GM10248 (cell line): Measurements from ENCODE around the gene MTHFSD.

Source experiments
- CTCF ChIA-PET: fragments of 300-600 bp; sonication (Branson Sonifier 250); formaldehyde crosslinking; extraction: SDS; loops from one replicate; lab custom pipeline; 2021; ENCODE audit warnings: antibody characterized with exemption; lab: Yijun Ruan, JAX
- POLR2A ChIA-PET: fragments of 350-650 bp; sonication (Branson Sonifier 250); formaldehyde crosslinking; extraction: SDS; loops from one replicate; lab custom pipeline; 2020; ENCODE audit warnings: antibody characterized with exemption; lab: Yijun Ruan, JAX
- DNase-seq: peaks from one replicate; pipeline ENCODE4 v3.0.0; 2012; ENCODE audit errors: extremely low spot score
- TF ChIP-seq, protein P1 (sequence below): IDR thresholded peaks from 2 replicates; pipeline ENCODE4 v1.5.1; 2012; ENCODE audit warnings: mild to moderate bottlenecking, low read depth; ENCODE audit errors: extremely low read depth, missing control alignments, control extremely low read depth

The MTHFSD gene

DNA sequence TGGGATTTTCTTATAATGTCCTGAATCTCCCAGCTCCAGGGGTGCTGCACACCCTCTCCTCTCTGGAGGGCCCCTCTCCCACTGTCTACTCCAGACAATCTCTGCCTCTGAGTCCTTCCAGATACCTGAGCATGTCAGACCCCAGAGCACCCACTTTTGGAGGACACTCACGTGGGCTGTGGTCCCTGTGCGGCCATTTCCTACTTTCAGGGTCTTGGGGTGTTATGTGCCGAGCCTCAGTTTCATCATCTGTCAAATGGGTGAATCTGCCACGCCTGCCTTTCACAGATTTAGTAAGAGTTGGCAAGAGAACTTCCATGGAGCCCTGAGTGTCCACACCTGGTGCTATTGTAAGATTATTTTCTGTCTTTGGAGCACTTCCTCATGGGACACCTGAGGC is 19.6 kb upstream of the MTHFSD start:
- ChIA-PET CTCF (no interaction called here), POLR2A (no interaction called here)
- DNase-seq: no peak
- TF ChIP-seq, protein P1, sequence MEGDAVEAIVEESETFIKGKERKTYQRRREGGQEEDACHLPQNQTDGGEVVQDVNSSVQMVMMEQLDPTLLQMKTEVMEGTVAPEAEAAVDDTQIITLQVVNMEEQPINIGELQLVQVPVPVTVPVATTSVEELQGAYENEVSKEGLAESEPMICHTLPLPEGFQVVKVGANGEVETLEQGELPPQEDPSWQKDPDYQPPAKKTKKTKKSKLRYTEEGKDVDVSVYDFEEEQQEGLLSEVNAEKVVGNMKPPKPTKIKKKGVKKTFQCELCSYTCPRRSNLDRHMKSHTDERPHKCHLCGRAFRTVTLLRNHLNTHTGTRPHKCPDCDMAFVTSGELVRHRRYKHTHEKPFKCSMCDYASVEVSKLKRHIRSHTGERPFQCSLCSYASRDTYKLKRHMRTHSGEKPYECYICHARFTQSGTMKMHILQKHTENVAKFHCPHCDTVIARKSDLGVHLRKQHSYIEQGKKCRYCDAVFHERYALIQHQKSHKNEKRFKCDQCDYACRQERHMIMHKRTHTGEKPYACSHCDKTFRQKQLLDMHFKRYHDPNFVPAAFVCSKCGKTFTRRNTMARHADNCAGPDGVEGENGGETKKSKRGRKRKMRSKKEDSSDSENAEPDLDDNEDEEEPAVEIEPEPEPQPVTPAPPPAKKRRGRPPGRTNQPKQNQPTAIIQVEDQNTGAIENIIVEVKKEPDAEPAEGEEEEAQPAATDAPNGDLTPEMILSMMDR: no peak

DNA sequence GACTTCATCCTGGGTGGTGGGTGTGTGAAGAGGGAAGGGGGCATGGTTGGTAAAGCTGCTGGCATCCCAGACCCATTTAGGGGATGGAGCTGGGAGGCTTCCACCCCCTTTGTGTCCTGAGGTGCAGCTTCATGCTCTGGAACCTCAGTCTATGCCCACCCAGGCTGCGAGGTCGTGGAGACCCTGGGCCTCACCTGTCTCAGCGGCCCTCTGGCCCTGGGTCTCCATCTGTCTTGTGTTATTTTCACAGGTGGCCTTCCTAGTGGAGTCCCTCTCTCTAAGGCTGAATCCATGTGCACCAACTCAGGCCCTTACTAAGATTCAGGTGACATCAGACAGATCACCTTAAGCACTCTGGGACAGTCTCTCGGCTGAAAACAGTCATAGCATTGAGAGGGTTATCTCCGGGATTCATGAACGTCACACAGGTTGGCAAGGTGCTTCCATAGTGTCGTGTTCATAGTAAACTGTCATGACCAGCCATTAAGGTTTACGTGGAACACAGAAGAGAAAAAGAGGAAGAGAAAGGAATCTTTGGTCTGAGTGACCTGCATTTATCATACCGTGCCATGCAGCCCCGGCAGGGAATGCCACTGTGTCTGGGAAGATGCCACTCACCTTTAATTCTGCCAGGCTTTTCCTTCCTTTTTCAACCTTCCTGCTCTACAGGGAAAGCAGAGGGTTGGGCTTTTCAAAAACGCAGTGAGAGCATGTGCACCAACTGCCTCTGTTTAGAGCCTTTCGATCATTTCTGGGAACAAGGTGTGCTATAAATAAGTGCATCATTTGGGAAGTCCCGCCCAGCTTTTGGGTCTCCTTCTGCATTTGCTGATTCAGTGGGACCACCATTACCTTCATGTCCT is 18.8 kb upstream of the MTHFSD start:
- TF ChIP-seq, protein P1: no peak
- no peak for DNase-seq
- ChIA-PET CTCF (interaction anchor here (1.4 kb wide), 1 partner anchor 9 kb away, joined by 5 read pairs; no protein-coding TSS in a partner anchor), POLR2A (no interaction called here)

DNA sequence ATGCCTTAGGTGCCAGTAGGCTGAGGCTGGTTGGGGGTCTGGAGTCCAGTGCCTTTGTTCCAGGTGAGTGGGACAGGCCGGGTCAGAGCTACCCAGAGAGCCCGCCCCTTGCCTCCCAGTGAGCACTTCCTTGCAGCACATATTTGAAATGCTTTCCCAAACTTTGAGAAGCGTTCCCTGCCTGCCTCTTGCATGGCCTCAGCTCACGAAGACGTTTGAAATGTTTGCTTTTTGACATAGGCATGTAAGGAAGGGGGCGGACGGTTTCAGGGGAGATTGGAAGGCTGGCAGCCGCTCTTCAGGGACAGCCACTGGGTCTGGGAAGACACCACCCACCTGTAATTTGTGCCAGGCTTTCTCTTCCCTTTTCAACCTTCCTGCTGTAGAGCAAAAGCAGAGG is 18.2 kb upstream of the MTHFSD start:
- CTCF ChIA-PET: interaction anchor here (1.1 to 1.4 kb wide), 2 partner anchors 9 to 489 kb away, joined by 3 to 5 read pairs; no protein-coding TSS in a partner anchor
- POLR2A ChIA-PET: no interaction called here
- no peak for DNase-seq
- TF ChIP-seq, protein P1: no peak

DNA sequence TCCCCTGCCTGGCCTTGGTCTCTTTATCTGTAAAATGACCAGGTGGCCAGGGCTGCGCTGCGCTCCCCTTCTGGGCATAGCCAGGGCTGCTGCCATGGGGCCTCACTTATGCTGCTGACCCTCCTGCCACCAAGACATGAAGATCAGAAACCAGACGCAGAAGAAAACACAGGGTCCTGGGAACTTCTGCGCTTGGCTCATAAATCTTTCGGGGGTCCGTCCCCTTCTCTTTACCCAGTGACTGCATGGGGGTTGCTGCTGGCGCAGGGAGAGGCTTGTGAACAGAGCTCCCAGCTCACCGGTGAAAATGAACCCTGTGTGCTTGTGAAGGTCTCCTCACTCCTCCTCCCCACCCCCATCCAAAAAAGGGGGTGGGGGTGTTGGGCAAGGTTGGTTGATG is 17.6 kb upstream of the MTHFSD start:
- CTCF ChIA-PET: interaction anchor here (1.1 to 1.4 kb wide), 2 partner anchors 8 to 490 kb away, joined by 3 to 5 read pairs; no protein-coding TSS in a partner anchor
- TF ChIP-seq, protein P1: no peak
- POLR2A ChIA-PET: no interaction called here
- no peak for DNase-seq

DNA sequence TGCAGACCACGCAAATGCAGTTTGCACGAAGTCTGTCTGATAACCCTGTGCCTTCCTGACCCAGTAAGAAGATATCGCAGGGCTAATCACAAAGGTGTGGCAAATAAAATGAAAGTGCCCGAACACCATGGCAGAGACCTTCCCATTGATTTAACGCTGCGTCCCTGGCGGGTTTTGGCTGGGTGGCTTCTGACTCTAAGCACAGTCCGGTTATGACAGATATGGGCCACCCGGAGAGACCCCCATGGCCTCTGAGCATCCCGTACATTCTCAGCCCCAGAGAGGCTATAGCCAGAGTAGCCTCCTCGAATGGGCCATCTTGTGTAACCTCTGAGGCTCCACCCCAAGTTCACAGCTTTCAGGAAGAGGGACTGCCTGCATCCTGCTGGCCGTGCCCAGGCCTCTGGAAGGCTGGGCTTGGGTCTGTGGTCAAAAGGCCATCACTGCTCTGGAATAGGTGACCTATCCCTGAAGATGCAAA is 17.0 kb upstream of the MTHFSD start:
- TF ChIP-seq, protein P1: no peak
- ChIA-PET CTCF (interaction anchor here (1.1 to 1.5 kb wide), 2 partner anchors 53 to 491 kb away, joined by 3 read pairs; no protein-coding TSS in a partner anchor), POLR2A (no interaction called here)
- no peak for DNase-seq

DNA sequence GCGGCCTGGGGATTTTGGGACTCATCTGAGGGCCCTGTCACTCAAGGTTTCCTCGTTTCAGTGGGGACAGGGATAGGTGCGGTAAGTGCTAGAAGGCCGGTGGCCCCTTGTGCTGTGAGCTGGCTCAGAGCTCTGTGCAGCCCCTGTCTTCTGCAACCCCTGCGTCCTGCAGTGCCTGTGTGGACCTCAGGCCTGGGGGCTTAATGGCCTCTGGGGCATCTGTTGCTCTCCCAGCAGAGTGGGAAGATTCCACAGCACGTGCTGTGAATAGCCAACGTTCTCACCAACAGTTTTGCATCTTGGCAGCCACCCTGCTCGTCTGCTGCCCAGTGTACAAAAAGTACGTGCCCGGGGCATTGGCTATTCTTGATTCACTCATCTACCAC is 16.5 kb upstream of the MTHFSD start:
- TF ChIP-seq, protein P1: no peak
- DNase-seq: no peak
- POLR2A ChIA-PET: no interaction called here
- CTCF ChIA-PET: interaction anchor here (0.9 to 1.5 kb wide), 4 partner anchors 52 to 707 kb away, joined by 3 to 7 read pairs (median 4); no protein-coding TSS in a partner anchor
